HepG2 (cell line): ENCODE data around the gene FXYD4. TPM values are rescaled to one million over a fixed set of nuclear protein-coding genes. Genes with fewer than 3 reads are reported as not detected.
A peak's percentile ranks its signal among the peaks of the same experiment; 100 is the strongest.

Source experiments
- AGO1 ChIP-seq: fragments of 200-400 bp; formaldehyde crosslinking; IDR thresholded peaks from 2 replicates; pipeline ENCODE4 v1.6.1; 2017; ENCODE audit warnings: mild to moderate bottlenecking, low read depth, low read length, moderate library complexity; ENCODE audit not compliant: poor library complexity, severe bottlenecking
- ETV5 ChIP-seq: IDR thresholded peaks from 2 replicates; pipeline ENCODE4 v1.6.1; 2018; ENCODE audit warnings: missing biosample characterization, missing genetic modification reagents, inconsistent platforms, borderline replicate concordance
- HMGXB4 ChIP-seq, 2 experiments: sonication (generic) in 1 of 2; formaldehyde crosslinking in 1 of 2; IDR thresholded peaks; 2 replicates each; pipeline versions ENCODE4 v1.4.0 to v1.6.1; 2018 to 2020; ENCODE audit warnings: missing genetic modification reagents in 2 of 2, borderline replicate concordance in 1 of 2, low read depth in 1 of 2, mild to moderate bottlenecking in 1 of 2, missing biosample characterization in 1 of 2
- KLF11 ChIP-seq: IDR thresholded peaks from 2 replicates; pipeline ENCODE4 v1.6.1; 2016; ENCODE audit warnings: missing compliant biosample characterization
- NR2C2 ChIP-seq: sonication (generic); formaldehyde crosslinking; IDR thresholded peaks from 2 replicates; pipeline ENCODE4 v1.4.0; 2020; ENCODE audit warnings: missing genetic modification reagents, mild to moderate bottlenecking, moderate library complexity, borderline replicate concordance
- SALL1 ChIP-seq: sonication (generic); formaldehyde crosslinking; IDR thresholded peaks from 2 replicates; pipeline ENCODE4 v1.8.0; 2022; ENCODE audit warnings: mild to moderate bottlenecking, missing genetic modification reagents
- TAF1 ChIP-seq: sonication (generic); formaldehyde crosslinking; IDR thresholded peaks from 2 replicates; pipeline ENCODE4 v1.4.0; 2020; ENCODE audit warnings: missing genetic modification reagents
- ZEB1 ChIP-seq: IDR thresholded peaks from 2 replicates; pipeline ENCODE4 v1.6.1; 2012; ENCODE audit warnings: mild to moderate bottlenecking, low read depth, inconsistent platforms; ENCODE audit not compliant: insufficient replicate concordance
- ZFX ChIP-seq: sonication (generic); formaldehyde crosslinking; IDR thresholded peaks from 2 replicates; pipeline ENCODE4 v1.4.0; 2020; ENCODE audit warnings: mild to moderate bottlenecking, low read depth, missing genetic modification reagents, moderate library complexity
- ZMYM3 ChIP-seq: sonication (generic); formaldehyde crosslinking; IDR thresholded peaks from 2 replicates; pipeline ENCODE4 v1.5.1; 2020; ENCODE audit warnings: mild to moderate bottlenecking, missing genetic modification reagents
- ZMYM4 ChIP-seq: sonication (generic); formaldehyde crosslinking; IDR thresholded peaks from 2 replicates; pipeline ENCODE4 v1.8.1; 2023; ENCODE audit warnings: mild to moderate bottlenecking, missing genetic modification reagents
- ZNF12 ChIP-seq: sonication (generic); formaldehyde crosslinking; IDR thresholded peaks from 2 replicates; pipeline ENCODE4 v1.5.0; 2020; ENCODE audit warnings: missing genetic modification reagents
- ZNF235 ChIP-seq: sonication (generic); formaldehyde crosslinking; IDR thresholded peaks from 2 replicates; pipeline ENCODE4 v1.8.1; 2023; ENCODE audit warnings: mild to moderate bottlenecking, missing genetic modification reagents, borderline replicate concordance
- ZNF574 ChIP-seq: sonication (generic); formaldehyde crosslinking; IDR thresholded peaks from 2 replicates; pipeline ENCODE4 v1.4.0; 2020; ENCODE audit warnings: missing genetic modification reagents
- ZNF841 ChIP-seq: sonication (generic); formaldehyde crosslinking; IDR thresholded peaks from 2 replicates; pipeline ENCODE4 v1.8.1; 2023; ENCODE audit warnings: missing genetic modification reagents, borderline replicate concordance
- ZNF891 ChIP-seq: sonication (generic); formaldehyde crosslinking; IDR thresholded peaks from 2 replicates; pipeline ENCODE4 v1.5.0; 2020; ENCODE audit warnings: mild to moderate bottlenecking, missing genetic modification reagents
- ZSCAN31 ChIP-seq: sonication (generic); formaldehyde crosslinking; IDR thresholded peaks from 2 replicates; pipeline ENCODE4 v1.5.0; 2020; ENCODE audit warnings: low read depth, mild to moderate bottlenecking, missing genetic modification reagents
- polyA plus RNA-seq, 8 experiments: library from polyadenylated mRNA; depleted of rRNA in 3 of 8; stranded (reverse) in 7 of 8; unstranded in 1 of 8; fragments of >200 nt; fragmentation: Illumina TruSeq in 4 of 8; extraction: Trizol in 4 of 8; gene quantifications; 2 replicates each; pipeline versions ENCODE4 v1.2.1 to v1.2.3, GENCODE V29; 2011 to 2016; ENCODE audit warnings: low read depth in 4 of 8, missing spikeins in 1 of 8, mixed read lengths in 1 of 8; ENCODE audit not compliant: insufficient read depth in 1 of 8
- total RNA-seq, 5 experiments: library from RNA; depleted of rRNA; stranded (reverse); fragments of >200 nt; fragmentation: Illumina TruSeq; extraction: Trizol; gene quantifications; 2 replicates each; pipeline ENCODE4 v1.2.3, GENCODE V29; 2016; ENCODE audit warnings: low read depth in 1 of 5
- TF ChIP-seq, protein P1 (sequence below): sonication (generic); formaldehyde crosslinking; IDR thresholded peaks from 2 replicates; pipeline ENCODE4 v1.5.0; 2020; ENCODE audit warnings: mild to moderate bottlenecking, missing genetic modification reagents, borderline replicate concordance
- TF ChIP-seq, protein P2 (sequence below): IDR thresholded peaks from 2 replicates; pipeline ENCODE4 v1.6.1; 2012; ENCODE audit warnings: inconsistent platforms

FXYD4 gene
- total and polyA plus RNA-seq, 2 of the 13 experiments (the other 11 are each of a cell fraction or from before 2014, with no cell fraction given) = not detected

GRCh38 chr10:43377424-43377883 lies 6.0 kb downstream of the FXYD4 start (continued):
- peak; percentile 50 to 71; a peak in 3 of 4 replicates for TF ChIP-seq HMGXB4 (CRISPR knock-in tag; IDR thresholded peaks at IDR 0.05; ENCODE audit: borderline replicate concordance in 1 of 2, low read depth in 1 of 2)
- TF ChIP-seq ZMYM3 (CRISPR knock-in tag) = peak; percentile 48; the same call in 1 of the 2 replicates
- peak; percentile 58; the same call in 1 of the 2 replicates for TF ChIP-seq TAF1 (CRISPR knock-in tag)
- TF ChIP-seq, protein P1, sequence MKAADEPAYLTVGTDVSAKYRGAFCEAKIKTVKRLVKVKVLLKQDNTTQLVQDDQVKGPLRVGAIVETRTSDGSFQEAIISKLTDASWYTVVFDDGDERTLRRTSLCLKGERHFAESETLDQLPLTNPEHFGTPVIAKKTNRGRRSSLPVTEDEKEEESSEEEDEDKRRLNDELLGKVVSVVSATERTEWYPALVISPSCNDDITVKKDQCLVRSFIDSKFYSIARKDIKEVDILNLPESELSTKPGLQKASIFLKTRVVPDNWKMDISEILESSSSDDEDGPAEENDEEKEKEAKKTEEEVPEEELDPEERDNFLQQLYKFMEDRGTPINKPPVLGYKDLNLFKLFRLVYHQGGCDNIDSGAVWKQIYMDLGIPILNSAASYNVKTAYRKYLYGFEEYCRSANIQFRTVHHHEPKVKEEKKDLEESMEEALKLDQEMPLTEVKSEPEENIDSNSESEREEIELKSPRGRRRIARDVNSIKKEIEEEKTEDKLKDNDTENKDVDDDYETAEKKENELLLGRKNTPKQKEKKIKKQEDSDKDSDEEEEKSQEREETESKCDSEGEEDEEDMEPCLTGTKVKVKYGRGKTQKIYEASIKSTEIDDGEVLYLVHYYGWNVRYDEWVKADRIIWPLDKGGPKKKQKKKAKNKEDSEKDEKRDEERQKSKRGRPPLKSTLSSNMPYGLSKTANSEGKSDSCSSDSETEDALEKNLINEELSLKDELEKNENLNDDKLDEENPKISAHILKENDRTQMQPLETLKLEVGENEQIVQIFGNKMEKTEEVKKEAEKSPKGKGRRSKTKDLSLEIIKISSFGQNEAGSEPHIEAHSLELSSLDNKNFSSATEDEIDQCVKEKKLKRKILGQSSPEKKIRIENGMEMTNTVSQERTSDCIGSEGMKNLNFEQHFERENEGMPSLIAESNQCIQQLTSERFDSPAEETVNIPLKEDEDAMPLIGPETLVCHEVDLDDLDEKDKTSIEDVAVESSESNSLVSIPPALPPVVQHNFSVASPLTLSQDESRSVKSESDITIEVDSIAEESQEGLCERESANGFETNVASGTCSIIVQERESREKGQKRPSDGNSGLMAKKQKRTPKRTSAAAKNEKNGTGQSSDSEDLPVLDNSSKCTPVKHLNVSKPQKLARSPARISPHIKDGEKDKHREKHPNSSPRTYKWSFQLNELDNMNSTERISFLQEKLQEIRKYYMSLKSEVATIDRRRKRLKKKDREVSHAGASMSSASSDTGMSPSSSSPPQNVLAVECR (CRISPR knock-in tag) = peak; percentile 66; the same call in 1 of the 2 replicates
- peak; percentile 55; the same call in 1 of the 2 replicates for TF ChIP-seq ETV5 (CRISPR knock-in tag)
- peak; percentile 96 for TF ChIP-seq ZEB1
- TF ChIP-seq ZSCAN31 = peak; percentile 67
- TF ChIP-seq NR2C2 = peak; percentile 39; the same call in 1 of the 2 replicates
- no peak for TF ChIP-seq AGO1
- TF ChIP-seq ZNF235 (CRISPR knock-in tag) = no peak
- TF ChIP-seq ZMYM4 = peak; percentile 60; the same call in 1 of the 2 replicates
- TF ChIP-seq ZNF891 (CRISPR knock-in tag) = 0 out of 2 replicates have a peak, but pooled peaks have one; percentile 51
- peak; percentile 50; the same call in 1 of the 2 replicates for TF ChIP-seq ZNF12 (CRISPR knock-in tag)
- no peak for TF ChIP-seq ZNF841 (CRISPR knock-in tag)
- TF ChIP-seq SALL1 (CRISPR knock-in tag) = 0 out of 2 replicates have a peak, but pooled peaks have one; percentile 16
- no peak for TF ChIP-seq KLF11 (CRISPR knock-in tag)
- TF ChIP-seq ZNF574 = peak; percentile 55; the same call in 1 of the 2 replicates
- TF ChIP-seq ZFX (CRISPR knock-in tag) = peak; percentile 90
- TF ChIP-seq, protein P2, sequence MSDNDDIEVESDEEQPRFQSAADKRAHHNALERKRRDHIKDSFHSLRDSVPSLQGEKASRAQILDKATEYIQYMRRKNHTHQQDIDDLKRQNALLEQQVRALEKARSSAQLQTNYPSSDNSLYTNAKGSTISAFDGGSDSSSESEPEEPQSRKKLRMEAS = peak; percentile 71
